Loucy (cell line): ENCODE measurements around the gene SIGLEC11.

ENCODE experiments used
- H2AFZ ChIP-seq: fragments of 200-600 bp; sonication (generic); 2 replicates; pipeline ENCODE4 v1.6.0; 2016; ENCODE audit warnings: antibody characterized with exemption, mild to moderate bottlenecking, low read length, moderate library complexity
- H3F3A ChIP-seq: fragments of 200-600 bp; 2 replicates; pipeline ENCODE4 v1.6.0; 2016; ENCODE audit warnings: antibody characterized with exemption, low read depth, mild to moderate bottlenecking
- H3K27me3 ChIP-seq: fragments of 200-600 bp; sonication (generic); 2 replicates; pipeline ENCODE4 v1.6.1; 2014; ENCODE audit warnings: low read length, mild to moderate bottlenecking; ENCODE audit not compliant: insufficient read depth, poor library complexity, severe bottlenecking
- H3K36me3 ChIP-seq: fragments of 200-600 bp; sonication (generic); 2 replicates; pipeline ENCODE4 v1.6.1; 2016; ENCODE audit warnings: low read length; ENCODE audit not compliant: insufficient read depth
- H3K4me1 ChIP-seq: fragments of 200-600 bp; sonication (generic); 2 replicates; pipeline ENCODE4 v1.5.1; 2014; ENCODE audit warnings: low read length, mild to moderate bottlenecking; ENCODE audit not compliant: insufficient read depth, poor library complexity, severe bottlenecking
- H3K4me2 ChIP-seq: fragments of 200-600 bp; sonication (generic); 2 replicates; pipeline ENCODE4 v1.6.0; 2014; ENCODE audit warnings: antibody characterized with exemption, low read length, low read depth, mild to moderate bottlenecking; ENCODE audit not compliant: poor library complexity, severe bottlenecking
- H3K4me3 ChIP-seq: fragments of 200-600 bp; sonication (generic); 2 replicates; pipeline ENCODE4 v1.5.1; 2014; ENCODE audit warnings: low read length, mild to moderate bottlenecking, mixed read lengths; ENCODE audit not compliant: poor library complexity, severe bottlenecking
- H3K79me2 ChIP-seq: fragments of 200-600 bp; sonication (generic); 2 replicates; pipeline ENCODE4 v1.6.1; 2014; ENCODE audit warnings: low read length; ENCODE audit not compliant: insufficient read depth
- H3K9ac ChIP-seq: fragments of 200-600 bp; sonication (generic); 2 replicates; pipeline ENCODE4 v1.6.0; 2014; ENCODE audit warnings: mild to moderate bottlenecking, low read depth, low read length, moderate library complexity; ENCODE audit not compliant: poor library complexity, severe bottlenecking
- H3K9me2 ChIP-seq: fragments of 200-600 bp; sonication (generic); replicated peaks from 2 replicates; pipeline ENCODE4 v1.6.1; 2016; ENCODE audit warnings: low read depth, low read length, mixed read lengths
- H3K9me3 ChIP-seq: fragments of 200-600 bp; sonication (generic); 2 replicates; pipeline ENCODE4 v1.6.1; 2014; ENCODE audit warnings: mild to moderate bottlenecking, antibody characterized with exemption, low read length, low read depth; ENCODE audit not compliant: insufficient read depth
- H4K20me1 ChIP-seq: fragments of 200-600 bp; sonication (generic); 2 replicates; pipeline ENCODE4 v1.6.0; 2014; ENCODE audit warnings: antibody characterized with exemption, low read length, mild to moderate bottlenecking; ENCODE audit not compliant: insufficient read depth, poor library complexity, severe bottlenecking
- CTCF ChIP-seq: fragments of 200-600 bp; sonication (generic); conservative IDR thresholded peaks from 2 replicates; pipeline ENCODE4 v1.5.1; 2014; ENCODE audit warnings: mild to moderate bottlenecking, antibody characterized with exemption, low read length
- EZH2phosphoT487 ChIP-seq: fragments of 200-600 bp; IDR thresholded peaks from 2 replicates; pipeline ENCODE4 v1.6.1; 2018; ENCODE audit warnings: antibody characterized with exemption, mild to moderate bottlenecking, moderate library complexity, borderline replicate concordance

Gene SIGLEC11

GRCh38 chr19:49932731-49933131 is 28.2 kb downstream of the SIGLEC11 start:
- peaks cover 21% of the 10 kb centered on the region; the same call in 1 of the 2 replicates for H3F3A ChIP-seq

GRCh38 chr19:49932041-49932451 is 28.9 kb downstream of the SIGLEC11 start:
- Histone ChIP-seq H3K9ac (peak overlapping the region; percentile 56), H3K4me3 (peak overlapping the region; percentile 69), H2AFZ (no peak overlapping the region), H4K20me1 (peaks cover 17% of the 10 kb centered on the region), H3K4me1 (peaks cover 40% of the 10 kb centered on the region), H3K4me2 (peak overlapping the region; percentile 96), H3K27me3 (peaks cover 7% of the 10 kb centered on the region), H3K9me2 (no peaks in the 10 kb centered on the region), H3K79me2 (peaks cover 35% of the 10 kb centered on the region), H3K9me3 (no peaks in the 10 kb centered on the region), H3F3A (peaks cover 21% of the 10 kb centered on the region; the same call in 1 of the 2 replicates), H3K36me3 (peaks cover 1% of the 10 kb centered on the region; the same call in 1 of the 2 replicates)
- TF ChIP-seq EZH2phosphoT487 (no peak), CTCF (no peak)

More at GRCh38 chr19:49932731-49933131, 28.2 kb downstream of the SIGLEC11 start:
- Histone ChIP-seq H3K9me2 (no peaks in the 10 kb centered on the region), H3K9me3 (no peaks in the 10 kb centered on the region), H3K4me1 (peaks cover 33% of the 10 kb centered on the region), H2AFZ (peak overlapping the region; percentile 39), H3K36me3 (no peaks in the 10 kb centered on the region), H4K20me1 (peaks cover 10% of the 10 kb centered on the region), H3K27me3 (peaks cover 7% of the 10 kb centered on the region), H3K4me3 (peak overlapping the region; percentile 69), H3K79me2 (peaks cover 28% of the 10 kb centered on the region), H3K9ac (peak overlapping the region; percentile 56), H3K4me2 (peak overlapping the region; percentile 96)
- no peak for TF ChIP-seq CTCF
- no peak for TF ChIP-seq EZH2phosphoT487

GRCh38 chr19:49931293-49932040 is 29.5 kb downstream of the SIGLEC11 start:
- Histone ChIP-seq H3K9me2 (no peaks in the 10 kb centered on the region), H3K9ac (no peak overlapping the region), H3K36me3 (peaks cover 3% of the 10 kb centered on the region; the same call in 1 of the 2 replicates), H3K4me3 (peak overlapping the region; percentile 69), H3K79me2 (peaks cover 41% of the 10 kb centered on the region), H4K20me1 (peaks cover 23% of the 10 kb centered on the region), H3K27me3 (peaks cover 7% of the 10 kb centered on the region), H3K4me1 (peaks cover 43% of the 10 kb centered on the region), H2AFZ (no peak overlapping the region), H3F3A (peaks cover 21% of the 10 kb centered on the region; the same call in 1 of the 2 replicates), H3K4me2 (peak overlapping the region; percentile 96), H3K9me3 (no peaks in the 10 kb centered on the region)
- no peak for TF ChIP-seq EZH2phosphoT487
- no peak for TF ChIP-seq CTCF
